Stimulated activated CD8-positive, alpha-beta memory T cell treated with anti-CD3 and anti-CD28 coated beads, Interleukin-12 subunit alpha, Interleukin-12 subunit beta, amount 100 ng/mL, for 4 hours (primary cell): ENCODE results near the gene SVOP.
"Not testable (repeated sequence)": the region's sequence is repeated elsewhere in the genome, so short reads cannot be mapped to it uniquely, and the experiment has no call there.

Experiments
- DNase-seq: peaks from one replicate; pipeline ENCODE4 v3.0.0-alpha.2; 2020; ENCODE audit warnings: low read depth

SVOP gene

DNA sequence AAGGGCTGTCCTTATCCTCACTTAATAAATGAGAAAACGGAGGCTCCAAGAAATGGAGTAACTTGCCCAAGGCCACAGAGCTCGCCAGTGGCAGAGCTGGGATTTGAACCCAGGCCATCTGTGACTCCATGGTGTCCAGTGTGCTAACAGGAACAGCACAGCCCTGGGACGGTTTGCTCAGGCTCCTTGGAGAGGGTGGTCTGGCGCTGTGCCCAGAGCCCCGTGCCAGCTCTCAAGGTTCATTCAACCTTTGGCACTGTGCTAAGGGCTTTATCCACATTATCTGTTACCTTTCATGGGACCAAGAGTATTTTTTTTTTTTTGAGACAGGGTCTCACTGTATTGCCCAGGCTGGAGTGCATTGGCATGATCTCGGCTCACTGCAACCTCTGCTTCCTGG is 132.8 kb downstream of the SVOP start:
- no peak for DNase-seq

DNA sequence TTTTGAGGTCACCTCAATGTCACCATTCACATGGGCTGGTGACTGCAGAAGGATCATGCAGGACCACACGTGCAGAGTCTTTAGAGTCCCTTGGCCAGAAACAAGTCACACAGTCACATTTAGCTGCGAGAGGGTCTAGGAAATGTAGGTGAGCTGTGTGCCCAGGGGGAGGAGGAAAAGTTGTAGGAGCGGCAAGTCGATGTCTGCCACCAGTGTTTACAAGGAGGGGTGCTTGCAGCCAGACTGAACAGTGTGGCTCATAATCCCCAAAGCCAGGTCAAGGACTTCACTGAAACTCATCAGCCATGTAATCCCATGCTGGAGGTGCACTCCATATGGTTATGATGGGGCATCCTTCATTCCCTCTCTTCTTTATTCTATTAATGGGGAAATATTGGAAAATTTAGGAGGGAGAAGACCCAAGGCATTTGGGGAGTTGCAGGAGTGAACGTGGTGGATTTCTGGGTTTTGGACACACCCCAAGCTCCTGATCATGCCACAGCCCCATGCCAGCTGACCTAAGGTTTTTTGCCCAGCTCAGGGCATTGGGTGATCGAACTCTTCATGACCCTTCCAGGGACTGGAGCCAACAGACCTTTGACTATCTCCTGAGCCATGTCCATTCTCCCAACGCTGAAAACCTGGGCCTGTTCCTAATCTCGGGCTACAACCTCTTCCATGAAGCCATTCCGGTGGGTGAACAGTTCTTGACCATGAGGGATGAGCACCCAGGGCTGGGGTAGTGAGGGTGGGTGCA is 133.8 kb downstream of the SVOP start:
- no peak for DNase-seq

DNA sequence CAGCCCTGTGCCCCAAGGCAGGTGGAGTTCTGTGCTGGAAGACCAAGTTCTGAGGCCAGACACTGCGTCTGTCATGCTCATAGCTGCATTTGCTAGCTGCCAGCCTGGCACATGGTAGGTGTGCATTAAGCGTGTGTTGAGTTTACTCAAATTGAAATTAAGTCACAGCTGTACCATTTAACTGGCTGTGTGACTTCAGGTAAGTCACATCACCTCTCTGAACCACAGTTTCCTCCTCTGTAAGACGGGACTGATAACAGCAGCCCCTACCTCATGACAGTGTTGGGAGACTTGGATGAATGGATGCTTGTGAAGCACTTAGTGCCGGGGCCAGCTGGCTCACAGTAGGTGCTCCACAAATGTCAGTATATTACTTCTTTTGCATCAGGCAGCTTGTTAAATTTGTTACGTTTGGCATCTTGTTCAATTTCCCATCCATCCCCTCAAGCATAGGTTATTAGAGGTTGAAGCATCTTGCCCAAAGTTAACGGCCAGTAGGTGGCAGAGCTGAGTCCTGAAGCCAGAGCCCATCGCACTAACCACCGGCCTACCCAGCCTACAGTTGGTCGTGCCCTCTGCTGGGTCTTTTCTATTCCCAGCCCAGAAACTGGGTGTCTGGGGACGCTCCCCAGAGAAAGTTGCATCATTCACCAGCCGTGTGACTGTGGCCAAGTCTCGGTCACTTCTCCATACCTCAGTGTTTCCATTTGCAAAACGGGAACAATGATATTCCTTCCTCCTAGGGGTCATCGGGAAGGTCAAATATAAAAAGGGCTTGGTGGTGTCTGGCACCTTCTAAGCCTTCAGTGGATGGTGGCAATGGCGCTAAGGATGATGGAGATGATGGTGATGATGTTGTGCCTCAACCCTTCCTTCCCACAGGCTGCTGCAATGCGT is 136.5 kb downstream of the SVOP start:
- peak; percentile 23 for DNase-seq

DNA sequence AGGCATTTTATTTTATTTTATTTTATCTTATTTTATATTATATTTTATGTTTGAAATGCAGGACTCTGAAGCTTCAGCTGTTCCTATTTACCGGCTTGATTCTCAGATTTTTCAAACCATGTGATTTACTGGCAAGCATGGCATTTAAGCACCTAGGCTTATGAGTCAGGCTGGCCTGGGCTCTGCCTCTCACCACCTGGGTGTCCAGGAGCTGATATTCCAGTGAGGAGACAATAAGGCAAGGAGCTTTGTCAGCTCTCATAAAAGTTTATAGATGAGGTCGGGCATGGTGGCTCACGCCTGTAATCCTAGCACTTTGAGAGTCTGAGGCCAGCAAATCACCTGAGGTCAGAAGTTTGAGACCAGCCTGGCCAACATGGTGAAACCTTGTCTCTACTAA is 138.9 kb downstream of the SVOP start:
- DNase-seq = no peak

DNA sequence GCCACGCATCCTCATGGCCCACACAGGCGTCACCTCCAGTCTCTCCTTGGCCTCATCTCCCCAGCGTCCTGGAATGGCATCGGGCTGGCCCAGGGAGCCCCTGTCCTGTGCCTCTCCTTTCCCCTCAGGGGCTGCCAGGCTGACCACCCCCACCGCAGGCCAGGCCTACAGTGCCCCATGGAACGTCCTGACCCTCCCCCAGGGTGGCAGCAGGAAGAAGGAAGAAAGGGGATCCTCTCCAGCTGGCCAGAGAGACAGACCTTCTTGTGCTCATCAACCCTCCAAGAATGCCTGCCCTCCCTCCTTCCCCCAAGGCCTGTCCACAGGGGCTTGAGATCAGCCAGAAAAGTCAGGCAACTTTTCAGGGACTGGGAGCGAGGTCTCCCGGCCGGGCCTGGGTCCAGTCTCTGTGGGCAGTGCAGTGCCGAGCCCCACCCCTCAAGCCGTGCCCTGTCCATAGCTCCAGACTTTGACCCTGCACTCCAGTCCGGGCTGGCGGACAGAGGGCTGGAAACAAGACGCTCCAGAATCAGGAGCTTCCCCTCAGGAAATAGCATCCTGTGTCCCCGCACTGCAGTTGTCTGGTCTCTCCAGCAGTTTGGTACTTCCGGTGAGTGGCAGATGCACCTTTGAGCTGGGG is 141.1 kb downstream of the SVOP start, which contains the start of gene DAO:
Gene DAO, plus strand, starts transcription at position 478 of the 640 bp plus-strand sequence. CDS start 4,915 bp downstream, outside the sequence.
- DNase-seq = no peak

DNA sequence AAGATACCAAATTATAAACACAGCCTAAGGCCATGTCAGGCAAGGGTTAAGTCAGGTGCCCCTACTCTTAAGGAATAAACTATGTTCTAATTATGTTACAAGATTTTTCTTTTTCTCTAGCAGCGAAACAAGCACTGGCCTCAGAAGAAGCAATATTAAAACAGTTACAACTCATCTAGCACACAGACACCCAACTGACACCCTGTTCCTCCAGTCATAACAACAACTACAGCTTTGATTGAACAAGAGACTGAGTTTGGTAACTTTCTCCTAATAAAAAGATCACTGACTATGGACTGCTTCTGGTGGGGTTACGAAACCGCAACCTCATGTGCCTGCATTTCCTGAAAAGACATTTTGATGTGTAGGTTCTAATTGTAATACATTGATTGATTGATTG is 144.3 kb downstream of the SVOP start:
- DNase-seq = no peak

DNA sequence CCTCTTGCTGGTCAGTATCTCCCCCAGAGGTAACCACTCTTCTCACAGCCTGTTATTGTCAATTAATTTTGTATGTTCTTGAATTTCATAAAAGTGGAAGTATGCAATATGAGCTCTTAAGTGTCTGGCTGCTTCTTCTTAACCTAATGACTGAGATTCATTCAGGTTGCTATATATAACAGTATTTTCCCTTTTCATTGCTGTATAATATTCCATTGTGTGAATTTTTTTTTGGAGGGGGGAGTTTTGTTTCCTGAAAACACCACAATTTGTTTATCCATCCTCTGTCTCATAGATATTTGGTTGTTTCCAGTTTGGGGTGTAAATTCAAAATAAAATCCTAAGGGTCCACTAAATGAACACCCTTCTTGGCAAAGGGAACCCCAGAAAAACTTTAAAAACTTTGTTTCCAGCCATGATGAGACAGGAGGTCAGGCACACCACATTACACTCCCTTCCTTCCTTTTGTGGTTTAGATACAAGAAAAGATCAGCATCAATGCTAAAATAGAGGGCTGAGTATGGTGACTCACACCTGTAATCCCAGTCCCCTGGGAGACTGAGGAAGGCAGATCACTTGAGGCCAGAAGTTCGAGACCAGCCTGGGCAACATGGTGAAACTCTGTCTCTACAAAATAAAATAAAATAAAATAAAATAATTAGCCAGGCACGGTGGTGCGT is 145.0 kb downstream of the SVOP start:
- no peak for DNase-seq

DNA sequence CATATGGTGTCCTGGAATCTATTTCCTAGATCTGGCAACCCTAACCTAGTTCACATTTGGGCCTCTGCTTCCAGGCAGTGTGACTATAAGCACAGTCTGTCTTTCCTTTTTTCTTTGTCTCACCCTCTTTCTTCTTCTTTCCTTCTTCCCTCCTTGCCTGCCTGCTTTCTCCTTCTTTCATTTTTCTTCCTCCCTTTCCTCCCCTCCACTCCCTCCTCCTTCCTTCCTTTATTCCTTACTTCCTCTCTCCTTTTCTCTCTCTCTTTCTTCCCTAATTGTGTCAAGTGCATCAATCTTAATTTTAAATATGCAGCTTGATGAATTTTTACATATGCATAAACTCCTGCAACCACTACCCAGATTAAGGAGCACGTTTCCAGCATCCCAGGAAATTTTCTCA is 145.6 kb downstream of the SVOP start:
- no peak for DNase-seq

DNA sequence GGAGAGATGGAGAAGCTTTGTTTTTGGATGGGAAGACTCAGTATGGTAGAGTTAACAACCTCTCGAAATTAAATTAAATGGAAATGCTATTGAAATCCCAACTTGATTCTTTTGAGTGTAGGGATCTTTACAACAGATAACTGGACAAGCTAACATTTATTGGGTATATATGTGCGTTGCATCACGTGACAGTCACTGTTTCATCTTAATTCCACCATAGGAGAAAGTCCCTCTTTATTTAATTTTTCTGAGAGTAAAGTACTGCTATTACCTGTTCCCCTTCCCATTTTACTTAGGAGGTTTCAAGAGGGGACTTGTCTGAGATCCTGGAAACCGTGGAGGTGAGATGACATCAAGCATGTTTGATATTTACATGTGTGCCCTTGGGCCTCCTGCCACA is 152.1 kb downstream of the SVOP start:
- DNase-seq = no peak

DNA sequence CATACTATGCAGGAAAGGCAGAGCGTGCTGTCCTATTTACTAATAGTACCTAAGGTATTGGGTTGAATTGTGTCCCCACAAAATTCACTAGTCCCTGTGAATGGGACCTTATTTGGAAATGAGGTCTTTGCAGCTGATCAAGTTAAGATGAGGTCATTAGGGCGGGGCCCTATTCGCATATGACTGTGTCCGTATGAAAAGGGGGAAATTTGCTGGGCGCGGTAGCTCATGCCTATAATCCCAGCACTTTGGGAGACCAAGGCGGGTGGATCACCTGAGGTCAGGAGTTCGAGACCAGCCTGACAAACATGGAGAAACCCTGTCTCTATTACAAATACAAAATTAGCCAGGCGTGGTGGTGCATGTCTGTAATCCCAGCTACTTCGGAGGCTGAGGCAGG is 154.8 kb downstream of the SVOP start:
- DNase-seq = not testable (repeated sequence)

DNA sequence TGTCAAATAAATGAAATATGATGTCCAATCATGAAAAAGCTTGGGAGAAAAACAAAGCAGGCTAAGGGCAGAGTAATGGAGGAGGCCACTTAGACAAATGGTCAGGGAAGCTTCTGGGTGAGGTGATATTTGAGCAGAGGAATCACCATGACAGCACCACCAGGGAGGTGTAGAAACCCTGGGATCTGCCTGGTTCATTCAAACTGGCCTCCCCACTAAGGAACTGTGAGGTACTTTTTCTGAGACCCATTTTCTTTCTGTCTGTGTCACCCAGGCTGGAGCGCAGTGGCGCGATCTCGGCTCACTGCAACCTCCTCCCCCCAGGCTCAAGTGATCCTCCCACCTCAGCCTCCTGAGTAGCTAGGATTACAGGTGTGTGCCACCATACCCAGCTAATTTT is 155.7 kb downstream of the SVOP start:
- DNase-seq = no peak

DNA sequence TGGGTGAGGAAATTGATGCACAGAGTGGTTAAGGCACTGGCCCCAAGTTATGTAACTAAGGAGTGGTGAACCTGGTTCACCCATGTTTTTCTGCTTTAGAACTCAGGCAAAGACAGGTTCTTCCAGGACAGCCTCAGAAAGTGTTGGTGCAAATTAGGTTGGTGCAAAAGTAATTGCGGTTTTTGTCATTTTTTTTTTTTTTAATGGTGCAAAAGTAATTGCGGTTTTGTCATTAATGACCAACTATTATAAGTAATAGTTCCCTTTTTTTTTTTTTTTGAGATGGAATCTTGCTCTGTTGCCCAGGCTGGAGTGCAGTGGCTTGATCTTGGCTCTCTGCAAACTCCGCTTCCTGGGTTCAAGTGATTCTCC is 158.3 kb downstream of the SVOP start:
- no peak for DNase-seq

DNA sequence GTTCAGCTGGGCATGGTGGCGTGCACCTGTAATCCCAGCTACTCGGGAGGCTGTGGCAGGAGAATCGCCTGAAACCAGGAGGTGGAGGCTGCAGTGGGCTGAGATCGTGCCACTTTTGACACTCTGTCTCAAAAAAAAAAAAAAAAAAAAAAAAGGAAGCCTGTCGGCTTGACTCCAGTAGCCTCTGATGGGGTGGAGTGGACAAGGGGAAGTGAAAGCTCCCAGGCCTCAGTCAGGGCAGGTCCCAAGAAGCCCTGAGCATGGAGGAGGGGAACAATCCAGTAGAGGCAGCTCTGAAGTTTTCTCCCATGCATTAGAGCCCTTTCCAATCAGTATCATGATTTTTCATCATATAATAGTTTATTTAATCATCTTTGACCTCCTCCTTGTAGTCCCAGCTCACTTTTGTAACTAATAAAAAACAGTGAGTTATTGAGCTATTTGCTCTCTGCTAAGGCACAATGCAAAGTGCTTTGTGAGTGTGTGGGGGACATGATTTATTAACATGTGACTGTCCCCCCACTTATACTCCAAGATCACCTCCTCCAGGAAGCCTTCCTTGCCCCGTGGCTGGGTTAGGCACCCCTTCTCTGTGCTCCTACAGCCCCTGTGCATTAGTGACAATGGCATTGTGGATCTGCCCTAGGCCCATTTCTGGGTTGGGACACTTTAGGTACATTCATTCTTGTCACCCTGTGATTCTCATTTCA is 158.8 kb downstream of the SVOP start:
- no peak for DNase-seq

DNA sequence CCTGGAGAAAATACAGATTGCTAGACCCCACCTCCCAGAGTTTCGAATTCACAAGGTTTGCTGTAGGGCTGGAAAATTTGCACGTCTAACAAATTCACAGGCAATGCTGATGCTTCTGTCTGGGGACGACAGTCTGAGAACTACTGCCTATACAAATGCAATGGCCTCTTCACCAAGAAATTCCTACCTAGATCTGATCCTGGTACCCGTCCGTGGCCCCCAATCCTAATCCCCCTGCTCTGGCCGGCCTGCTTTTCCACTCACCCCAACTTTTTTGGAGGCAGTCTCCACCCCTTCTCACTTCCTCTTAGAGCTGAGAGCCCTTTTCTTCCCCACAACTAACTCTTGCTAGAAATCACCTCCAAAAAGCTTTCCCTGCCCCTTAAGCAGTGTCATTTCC is 160.4 kb downstream of the SVOP start:
- no peak for DNase-seq

DNA sequence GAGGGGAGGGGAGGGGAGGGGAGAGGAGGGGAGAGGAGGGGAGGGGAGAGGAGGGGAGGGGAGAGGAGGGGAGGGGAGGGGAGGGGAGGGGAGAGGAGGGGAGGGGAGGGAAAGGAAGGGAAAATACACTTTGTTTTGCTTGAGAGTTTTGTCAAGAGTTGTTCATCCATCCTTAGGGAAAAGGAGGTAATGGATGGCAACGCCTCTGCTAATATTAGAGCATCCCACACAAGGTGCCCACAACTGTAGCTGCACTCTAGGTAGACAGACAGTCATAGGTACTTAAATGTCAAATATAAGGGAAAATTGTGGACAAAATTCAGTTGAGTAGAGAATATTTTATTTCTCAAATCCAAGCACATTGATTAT is 161.0 kb downstream of the SVOP start:
- DNase-seq = no peak

DNA sequence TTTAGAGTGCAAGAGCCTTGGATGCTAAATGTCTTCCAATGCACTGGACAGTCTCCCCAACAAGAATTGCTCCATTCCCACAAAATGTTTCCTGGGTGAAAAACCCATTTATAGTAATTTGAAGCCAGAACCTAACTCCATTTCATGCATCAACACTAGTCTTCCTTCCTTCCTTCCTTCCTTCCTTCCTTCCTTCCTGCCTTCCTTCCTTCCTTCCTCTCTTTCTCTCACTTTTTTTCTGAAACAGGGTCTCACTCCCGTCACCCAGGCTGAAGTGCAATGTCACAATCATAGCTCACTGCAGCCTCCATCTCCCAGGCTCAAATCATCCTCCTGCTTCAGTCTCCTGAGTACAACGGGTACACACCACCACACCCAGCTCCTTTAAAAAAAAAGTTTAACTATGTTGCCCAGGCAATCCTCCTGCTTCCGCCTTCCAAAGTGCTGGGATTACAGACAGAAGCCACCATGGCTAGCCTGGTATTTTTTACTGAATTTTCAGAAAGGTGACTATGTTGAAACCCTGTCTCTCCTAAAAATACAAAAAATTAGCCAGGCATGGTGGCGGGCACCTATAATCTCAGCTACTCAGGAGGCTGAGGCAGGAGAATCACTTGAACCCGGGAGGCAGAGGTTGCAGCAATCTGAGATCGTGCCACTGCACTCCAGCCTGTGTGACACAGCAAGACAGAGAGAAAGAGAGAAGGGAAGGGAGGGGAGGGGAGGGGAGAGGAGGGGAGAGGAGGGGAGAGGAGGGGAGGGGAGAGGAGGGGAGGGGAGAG is 161.5 kb downstream of the SVOP start:
- DNase-seq = not testable (repeated sequence)

DNA sequence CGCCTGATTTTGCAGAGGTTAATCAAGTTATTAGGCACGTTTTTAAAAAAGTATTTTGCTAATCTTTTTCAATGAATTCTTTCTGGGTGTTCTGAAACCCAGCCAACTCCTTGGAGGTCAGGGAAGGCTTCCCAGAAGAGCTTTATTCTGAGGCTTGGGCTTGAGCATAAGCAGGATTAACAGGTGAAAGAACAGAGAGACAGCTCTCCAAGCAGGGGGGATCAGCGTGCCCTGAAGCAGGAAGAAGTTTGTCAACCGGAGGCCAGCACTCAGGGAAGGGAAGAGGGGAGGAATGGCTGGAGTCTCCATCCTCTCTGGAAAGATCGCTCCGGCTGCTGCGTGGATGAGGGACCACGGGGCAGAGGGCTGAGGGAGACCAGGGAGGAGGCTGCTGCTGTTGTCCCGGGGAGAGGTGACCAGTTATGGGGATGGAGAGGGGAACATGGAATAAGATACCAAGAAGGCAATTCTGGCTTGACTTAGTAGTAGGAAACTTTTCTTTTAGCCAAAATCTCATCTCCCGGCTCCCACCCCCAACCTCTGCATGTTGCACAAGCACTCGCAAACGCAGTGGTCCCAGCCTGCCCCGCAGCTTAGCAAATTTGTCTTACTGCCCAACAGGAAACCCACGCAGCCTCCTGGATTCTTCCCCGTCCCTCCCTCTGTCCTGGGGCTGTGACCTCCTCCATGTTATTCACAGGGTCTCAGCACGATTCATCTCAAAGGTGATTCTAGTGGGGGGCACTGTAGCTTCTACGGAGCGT is 162.4 kb downstream of the SVOP start:
- no peak for DNase-seq
